GM21576 (cell line): ENCODE data around the gene TSPYL1.

Source experiments
- ATAC-seq: cut with Tn5 transposase; IDR thresholded peaks from one replicate; pipeline ENCODE4 v1.9.1; 2021; ENCODE audit warnings: mild to moderate bottlenecking, moderate library complexity; ENCODE audit not compliant: unreplicated experiment

Gene TSPYL1

GRCh38 chr6:116265041-116265829 lies 14.5 kb downstream of the TSPYL1 start:
- ATAC-seq = no peak

GRCh38 chr6:116263353-116263752 lies 16.4 kb downstream of the TSPYL1 start:
- no peak for ATAC-seq

- ATAC-seq = no peak
These were observed 21.2 kb downstream of the TSPYL1 start for GRCh38 chr6:116258520-116258919.

- no peak for ATAC-seq
These were observed 23.0 kb downstream of the TSPYL1 start for GRCh38 chr6:116256694-116257093.

GRCh38 chr6:116255246-116255800 lies 24.4 kb downstream of the TSPYL1 start:
- ATAC-seq = no peak

- peak; percentile 22 for ATAC-seq
These were observed 25.3 kb downstream of the TSPYL1 start for GRCh38 chr6:116254297-116255056.

- peak; percentile 100 for ATAC-seq
These were observed 26.0 kb downstream of the TSPYL1 start, which contains the start of gene TSPYL4 for GRCh38 chr6:116253505-116254296. Gene TSPYL4 (minus strand): TSS chr6:116254075. CDS start chr6:116254008, 67 bp downstream.

GRCh38 chr6:116253188-116253504 lies 26.6 kb downstream of the TSPYL1 start:
- ATAC-seq = no peak

- no peak for ATAC-seq
These were observed 28.0 kb downstream of the TSPYL1 start for GRCh38 chr6:116251568-116252384.

- no peak for ATAC-seq
These were observed 31.2 kb downstream of the TSPYL1 start for GRCh38 chr6:116248577-116248976.

GRCh38 chr6:116247285-116247684 lies 32.4 kb downstream of the TSPYL1 start:
- no peak for ATAC-seq

GRCh38 chr6:116246089-116246488 lies 33.6 kb downstream of the TSPYL1 start:
- ATAC-seq = no peak

GRCh38 chr6:116244284-116244683 lies 35.4 kb downstream of the TSPYL1 start:
- ATAC-seq = no peak

GRCh38 chr6:116239856-116240255 lies 39.9 kb downstream of the TSPYL1 start:
- no peak for ATAC-seq

- no peak for ATAC-seq
These were observed 40.5 kb downstream of the TSPYL1 start for GRCh38 chr6:116239256-116239655.

GRCh38 chr6:116238083-116238482 lies 41.6 kb downstream of the TSPYL1 start:
- ATAC-seq = no peak

- no peak for ATAC-seq
These were observed 45.0 kb downstream of the TSPYL1 start for GRCh38 chr6:116234689-116235088.

- ATAC-seq = no peak
These were observed 50.3 kb downstream of the TSPYL1 start for GRCh38 chr6:116229287-116229913.
